SK-N-SH (cell line): ENCODE data around the gene FLYWCH1. TPM values are rescaled to one million over a fixed set of nuclear protein-coding genes. Genes with fewer than 3 reads are reported as not detected.

Experiments
- CTCF ChIA-PET: fragments of 300-600, 350-600 bp; formaldehyde crosslinking; extraction: SDS; loops from one replicate; lab custom pipeline; 2021; lab: Yijun Ruan, JAX
- POLR2A ChIA-PET: fragments of 350-600 bp; sonication (Branson Sonifier 250); formaldehyde crosslinking; extraction: SDS; loops from one replicate; lab custom pipeline; 2020; ENCODE audit warnings: antibody characterized with exemption, inconsistent platforms; lab: Yijun Ruan, JAX
- DNase-seq: peaks from one replicate; pipeline ENCODE4 v3.0.0; 2012
- H2AFZ ChIP-seq: fragments of 200-600 bp; sonication (generic); 2 replicates; pipeline ENCODE4 v1.8.1; 2016; ENCODE audit warnings: antibody characterized with exemption, mild to moderate bottlenecking, low read depth
- H3F3A ChIP-seq: fragments of 200-600 bp; sonication (generic); replicated peaks from 2 replicates; pipeline ENCODE3; 2016; ENCODE audit warnings: antibody characterized with exemption, mild to moderate bottlenecking; ENCODE audit not compliant: insufficient read depth
- H3K27ac ChIP-seq, 2 experiments: fragments of 200-500 bp in 1 of 2; fragments of 200-600 bp in 1 of 2; sonication (Bioruptor generic) in 1 of 2; sonication (generic), shearing (Covaris generic) in 1 of 2; 2 replicates each; pipeline versions ENCODE4 v1.5.1 to v1.6.1; 2014 to 2016; ENCODE audit warnings: low read depth in 2 of 2, inconsistent platforms in 1 of 2, low read length in 1 of 2, mild to moderate bottlenecking in 1 of 2, mixed read lengths in 1 of 2
- H3K27me3 ChIP-seq: fragments of 200-600 bp; sonication (generic), shearing (Covaris generic); 2 replicates; pipeline ENCODE4 v1.6.1; 2016; ENCODE audit warnings: mixed run types; ENCODE audit not compliant: insufficient read depth
- H3K36me3 ChIP-seq, 2 experiments: fragments of 200-500 bp in 1 of 2; fragments of 200-600 bp in 1 of 2; sonication (Bioruptor generic) in 1 of 2; sonication (generic) in 1 of 2; replicated peaks in 1 of 2; 2 replicates each; pipeline versions ENCODE3 to v1.5.1; 2014 to 2016; ENCODE audit warnings: low read length in 1 of 2, mild to moderate bottlenecking in 1 of 2; ENCODE audit not compliant: insufficient read depth in 2 of 2, control insufficient read depth in 1 of 2
- H3K4me1 ChIP-seq, 2 experiments: fragments of 200-500 bp in 1 of 2; fragments of 200-600 bp in 1 of 2; sonication (Bioruptor generic) in 1 of 2; sonication (generic), shearing (Covaris generic) in 1 of 2; 2 replicates each; pipeline versions ENCODE4 v1.5.1 to v1.6.1; 2014 to 2016; ENCODE audit warnings: low read depth in 1 of 2, low read length in 1 of 2, mixed run types in 1 of 2; ENCODE audit not compliant: insufficient read depth in 2 of 2, control insufficient read depth in 1 of 2
- H3K4me2 ChIP-seq: fragments of 200-600 bp; sonication (generic), shearing (Covaris generic); 2 replicates; pipeline ENCODE4 v1.6.1; 2017; ENCODE audit warnings: mixed run types
- H3K4me3 ChIP-seq, 2 experiments: fragments of 200-500 bp in 1 of 2; fragments of 200-600 bp in 1 of 2; sonication (Bioruptor generic) in 1 of 2; sonication (generic), shearing (Covaris generic) in 1 of 2; 2 replicates each; pipeline versions ENCODE4 v1.5.1 to v1.8.1; 2014 to 2016; ENCODE audit warnings: low read depth in 2 of 2, inconsistent platforms in 1 of 2, low read length in 1 of 2, mild to moderate bottlenecking in 1 of 2, mixed read lengths in 1 of 2, moderate library complexity in 1 of 2
- H3K79me2 ChIP-seq: fragments of 200-600 bp; sonication (generic); 2 replicates; pipeline ENCODE4 v1.8.1; 2017; ENCODE audit warnings: mild to moderate bottlenecking; ENCODE audit not compliant: insufficient read depth
- H3K9ac ChIP-seq: fragments of 200-600 bp; sonication (generic); 2 replicates; pipeline ENCODE4 v1.6.1; 2017; ENCODE audit warnings: mixed run types
- H3K9me2 ChIP-seq: fragments of 200-600 bp; sonication (generic); 2 replicates; pipeline ENCODE4 v1.6.1; 2017; ENCODE audit warnings: mixed run types
- H3K9me3 ChIP-seq: fragments of 200-600 bp; sonication (generic); 2 replicates; pipeline ENCODE4 v1.6.1; 2017; ENCODE audit warnings: mixed run types, mild to moderate bottlenecking, moderate library complexity
- H4K20me1 ChIP-seq: fragments of 200-600 bp; sonication (generic); 2 replicates; pipeline ENCODE4 v1.6.1; 2017; ENCODE audit warnings: mild to moderate bottlenecking, mixed run types; ENCODE audit not compliant: insufficient read depth
- CHD2 ChIP-seq: fragments of 150-350 bp; IDR thresholded peaks from 2 replicates; pipeline ENCODE4 v1.6.1; 2018; ENCODE audit warnings: low read length; ENCODE audit not compliant: partially characterized antibody
- EZH2phosphoT487 ChIP-seq: fragments of 200-600 bp; sonication (generic); IDR thresholded peaks from 2 replicates; pipeline ENCODE4 v1.6.1; 2017; ENCODE audit warnings: low read depth, mixed run types, mild to moderate bottlenecking, antibody characterized with exemption, moderate library complexity, borderline replicate concordance
- FOSL2 ChIP-seq: IDR thresholded peaks from 2 replicates; pipeline ENCODE4 v1.4.0; 2012; ENCODE audit warnings: low read depth, mild to moderate bottlenecking, moderate library complexity, borderline replicate concordance
- FOXJ3 ChIP-seq: sonication (generic); formaldehyde crosslinking; IDR thresholded peaks from 2 replicates; pipeline ENCODE4 v1.5.1; 2020; ENCODE audit warnings: mild to moderate bottlenecking, missing genetic modification reagents
- GABPA ChIP-seq: IDR thresholded peaks from 2 replicates; pipeline ENCODE4 v1.4.0; 2012; ENCODE audit warnings: low read depth, mild to moderate bottlenecking
- IRF3 ChIP-seq: fragments of 150-350 bp; IDR thresholded peaks from 2 replicates; pipeline ENCODE4 v1.6.1; 2016; ENCODE audit warnings: mild to moderate bottlenecking, low read depth, low read length
- MAX ChIP-seq: IDR thresholded peaks from 2 replicates; pipeline ENCODE4 v1.4.0; 2012; ENCODE audit warnings: low read depth
- MXI1 ChIP-seq: IDR thresholded peaks from 2 replicates; pipeline ENCODE4 v1.6.1; 2012; ENCODE audit warnings: mild to moderate bottlenecking, low read depth, low read length, improper control_type of control experiment
- NFIC ChIP-seq: IDR thresholded peaks from 2 replicates; pipeline ENCODE4 v1.4.0; 2012; ENCODE audit warnings: borderline replicate concordance
- NRF1 ChIP-seq: IDR thresholded peaks from 2 replicates; pipeline ENCODE4 v1.6.1; 2012; ENCODE audit warnings: low read depth, mild to moderate bottlenecking, low read length
- PBX3 ChIP-seq: IDR thresholded peaks from 2 replicates; pipeline ENCODE4; 2012
- SMC3 ChIP-seq: IDR thresholded peaks from 2 replicates; pipeline ENCODE4 v1.6.1; 2012; ENCODE audit warnings: low read depth, low read length, improper control_type of control experiment
- TCF12 ChIP-seq: IDR thresholded peaks from 2 replicates; pipeline ENCODE4 v1.4.0; 2012
- TEAD4 ChIP-seq: IDR thresholded peaks from 2 replicates; pipeline ENCODE4 v1.4.0; 2012; ENCODE audit warnings: mild to moderate bottlenecking, borderline replicate concordance; ENCODE audit not compliant: insufficient read depth
- YY1 ChIP-seq: IDR thresholded peaks from 2 replicates; pipeline ENCODE4 v1.4.0; 2012; ENCODE audit warnings: low read depth, mild to moderate bottlenecking
- ZBTB33 ChIP-seq: IDR thresholded peaks from 2 replicates; pipeline ENCODE4 v1.4.0; 2012; ENCODE audit warnings: low read depth, borderline replicate concordance
- WGBS: methylation state at CpG from one replicate; pipeline ENCODE4 v1.1.6; 2017; ENCODE audit warnings: low lambda C conversion rate; 5-methylcytosine and 5-hydroxymethylcytosine counted together
- polyA plus RNA-seq, 3 experiments: library from polyadenylated mRNA; depleted of rRNA; stranded (reverse); fragments of >200 nt; gene quantifications; 2 replicates each; pipeline ENCODE4 v1.2.3, GENCODE V29; 2012

The FLYWCH1 gene
- polyA plus RNA-seq, 1 of the 3 experiments (the other 2 are of a cell fraction), result 30.1 TPM

- TF ChIP-seq ZBTB33 (no peak), SMC3 (no peak)
These were observed 80.0 kb downstream of the FLYWCH1 start (continued) for GRCh38 chr16:2991566-2992261.

- H4K20me1 ChIP-seq, result no peaks in the 10 kb centered on the region
- H3K9me3 ChIP-seq, result no peaks in the 10 kb centered on the region
- no peaks in the 10 kb centered on the region for H3K4me1 ChIP-seq
- H3K9me2 ChIP-seq, result no peaks in the 10 kb centered on the region
- H3F3A ChIP-seq, result no peaks in the 10 kb centered on the region
- H3K4me2 ChIP-seq, result no peak overlapping the region
- no peaks in the 10 kb centered on the region for H3K27me3 ChIP-seq
- TF ChIP-seq NRF1 (no peak), IRF3 (no peak)
- ChIA-PET POLR2A (no interaction called here), CTCF (interaction anchor here (1.0 to 1.3 kb wide), 4 partner anchors 8 to 30 kb away, joined by 3 to 7 read pairs (median 4); partner anchors contain the start of gene PAQR4)
- no peak for DNase-seq
- no peak overlapping the region for H3K27ac ChIP-seq
- no peak overlapping the region for H3K4me3 ChIP-seq
- 84% methylated on average over 13 of the region's 14 CpGs for WGBS
- H3K36me3 ChIP-seq, result no peaks in the 10 kb centered on the region
- H2AFZ ChIP-seq, result no peak overlapping the region
- H3K79me2 ChIP-seq, result no peaks in the 10 kb centered on the region
- H3K9ac ChIP-seq, result no peak overlapping the region
These were observed 80.8 kb downstream of the FLYWCH1 start for GRCh38 chr16:2992383-2993081.

DNA sequence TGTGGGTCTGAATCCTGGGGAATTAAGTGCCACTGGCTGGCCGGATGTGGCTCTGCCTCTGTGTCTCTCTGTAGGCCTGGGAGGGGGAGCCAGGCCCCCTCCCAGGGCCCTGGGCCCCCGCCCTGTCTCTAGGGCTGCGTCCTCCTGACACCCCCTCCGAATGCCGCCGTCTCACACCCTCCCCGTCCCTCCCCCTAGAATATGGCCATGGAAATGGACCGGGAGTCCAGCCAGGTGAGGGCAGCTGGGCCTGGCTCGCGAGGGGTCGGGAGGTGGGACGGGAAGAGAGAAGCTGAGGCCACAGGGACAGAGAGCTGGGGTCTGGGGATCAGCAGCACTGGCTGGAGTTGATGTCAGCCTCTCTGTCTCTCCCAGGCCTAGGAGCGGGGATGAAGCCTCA is 84.6 kb downstream of the FLYWCH1 start:
- no peak for DNase-seq
- no peak overlapping the region for H3K4me3 ChIP-seq
- H3K4me2 ChIP-seq, result no peak overlapping the region
- TF ChIP-seq FOXJ3 (CRISPR knock-in tag) (no peak), NFIC (no peak), MXI1 (no peak), YY1 (no peak), TCF12 (no peak), PBX3 (no peak), EZH2phosphoT487 (no peak), GABPA (no peak), TEAD4 (no peak), CHD2 (no peak), MAX (no peak), FOSL2 (no peak)
- WGBS, result 83% methylated on average over 8 of the region's 13 CpGs
- CTCF ChIA-PET, result interaction anchor here (1.0 to 4.7 kb wide), 3 partner anchors 12 to 62 kb away, joined by 3 to 18 read pairs (median 3); no protein-coding TSS in a partner anchor
- H3K9me3 ChIP-seq, result no peaks in the 10 kb centered on the region
- no peaks in the 10 kb centered on the region for H4K20me1 ChIP-seq
- no peaks in the 10 kb centered on the region for H3K79me2 ChIP-seq
- H3F3A ChIP-seq, result no peaks in the 10 kb centered on the region
- H3K9ac ChIP-seq, result no peak overlapping the region
- H3K36me3 ChIP-seq, result no peaks in the 10 kb centered on the region
- H3K27ac ChIP-seq, result no peak overlapping the region
- no peaks in the 10 kb centered on the region for H3K4me1 ChIP-seq
- H3K9me2 ChIP-seq, result no peaks in the 10 kb centered on the region
- no peak overlapping the region for H2AFZ ChIP-seq
- POLR2A ChIA-PET, result no interaction called here
- H3K27me3 ChIP-seq, result no peaks in the 10 kb centered on the region
